ENCODE data around the gene BNIP1.

The BNIP1 gene, protein sequence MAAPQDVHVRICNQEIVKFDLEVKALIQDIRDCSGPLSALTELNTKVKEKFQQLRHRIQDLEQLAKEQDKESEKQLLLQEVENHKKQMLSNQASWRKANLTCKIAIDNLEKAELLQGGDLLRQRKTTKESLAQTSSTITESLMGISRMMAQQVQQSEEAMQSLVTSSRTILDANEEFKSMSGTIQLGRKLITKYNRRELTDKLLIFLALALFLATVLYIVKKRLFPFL

DNA sequence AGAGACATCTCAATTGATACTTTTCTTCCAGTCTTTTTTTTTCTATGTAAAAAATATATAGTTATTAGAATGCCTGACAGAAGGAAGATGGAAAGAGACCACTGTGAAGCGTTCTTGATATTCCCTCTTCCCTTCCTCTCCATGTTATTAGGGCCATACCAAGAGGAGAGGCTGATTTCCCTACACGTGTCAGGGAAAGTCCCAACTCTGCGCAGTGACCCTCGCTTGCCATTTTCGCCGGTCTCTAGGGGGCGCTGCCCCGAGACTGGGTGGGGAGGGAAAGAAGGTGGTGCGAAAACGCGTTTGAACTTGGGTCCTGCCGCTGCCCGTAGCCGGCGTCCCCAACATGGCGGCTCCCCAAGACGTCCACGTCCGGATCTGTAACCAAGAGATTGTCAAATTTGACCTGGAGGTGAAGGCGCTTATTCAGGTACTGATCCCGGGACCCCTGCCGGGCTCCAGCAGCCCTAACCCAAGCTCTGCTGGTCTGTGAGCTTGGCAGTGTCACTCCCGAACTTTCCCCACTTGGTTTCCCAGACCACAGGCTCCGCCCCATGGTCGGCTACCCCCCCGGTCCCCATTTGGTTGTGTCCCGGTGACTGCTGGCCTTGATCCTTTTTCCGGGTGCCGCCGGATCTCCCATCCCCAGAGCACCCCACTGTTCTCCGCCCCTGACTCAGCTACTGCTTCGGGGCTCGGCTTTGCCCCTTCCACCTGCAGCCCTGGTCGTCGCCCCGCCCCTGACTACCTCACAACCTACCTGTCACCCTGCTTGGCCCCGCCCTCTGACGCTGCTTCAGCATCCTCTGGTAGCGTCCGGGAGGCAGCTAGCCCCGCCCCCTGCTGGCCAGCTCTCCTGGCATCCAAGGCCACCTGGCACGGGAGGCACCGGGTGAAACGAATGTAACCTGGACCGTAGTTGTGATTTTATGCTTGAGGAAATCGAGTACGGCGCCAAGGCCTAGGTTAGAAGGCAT, at the start of gene BNIP1:
BNIP1 (plus strand) TSS at position 332 of the 977 bp plus-strand sequence; CDS start at position 347, 15 bp downstream.
- no peak for FAIRE-seq

DNA sequence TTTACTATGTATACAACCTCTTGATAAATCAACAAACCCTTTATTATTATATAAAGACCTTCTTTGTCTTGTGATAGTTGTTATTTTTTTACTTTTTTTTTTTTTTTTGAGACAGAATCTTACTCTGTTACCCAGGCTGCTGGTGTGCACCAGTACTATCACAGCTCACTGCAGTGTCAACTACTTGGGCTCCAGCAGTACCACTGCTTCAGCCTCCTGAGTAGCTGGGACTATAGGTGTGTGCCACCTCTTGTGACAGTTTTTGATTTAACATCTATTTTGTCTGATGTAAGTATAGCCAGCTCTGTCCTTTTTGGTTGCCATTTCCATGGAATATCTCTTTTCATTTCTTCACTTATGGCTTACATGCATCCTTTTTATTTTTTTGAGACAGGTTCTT, 45.5 kb upstream of the BNIP1 start:
- TF ChIP-seq, protein P1, sequence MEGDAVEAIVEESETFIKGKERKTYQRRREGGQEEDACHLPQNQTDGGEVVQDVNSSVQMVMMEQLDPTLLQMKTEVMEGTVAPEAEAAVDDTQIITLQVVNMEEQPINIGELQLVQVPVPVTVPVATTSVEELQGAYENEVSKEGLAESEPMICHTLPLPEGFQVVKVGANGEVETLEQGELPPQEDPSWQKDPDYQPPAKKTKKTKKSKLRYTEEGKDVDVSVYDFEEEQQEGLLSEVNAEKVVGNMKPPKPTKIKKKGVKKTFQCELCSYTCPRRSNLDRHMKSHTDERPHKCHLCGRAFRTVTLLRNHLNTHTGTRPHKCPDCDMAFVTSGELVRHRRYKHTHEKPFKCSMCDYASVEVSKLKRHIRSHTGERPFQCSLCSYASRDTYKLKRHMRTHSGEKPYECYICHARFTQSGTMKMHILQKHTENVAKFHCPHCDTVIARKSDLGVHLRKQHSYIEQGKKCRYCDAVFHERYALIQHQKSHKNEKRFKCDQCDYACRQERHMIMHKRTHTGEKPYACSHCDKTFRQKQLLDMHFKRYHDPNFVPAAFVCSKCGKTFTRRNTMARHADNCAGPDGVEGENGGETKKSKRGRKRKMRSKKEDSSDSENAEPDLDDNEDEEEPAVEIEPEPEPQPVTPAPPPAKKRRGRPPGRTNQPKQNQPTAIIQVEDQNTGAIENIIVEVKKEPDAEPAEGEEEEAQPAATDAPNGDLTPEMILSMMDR (IDR thresholded peaks at IDR 0.05; ENCODE audit: insufficient read depth, missing control alignments), result no peak
- DNase-seq (ENCODE audit: insufficient read length, low spot score) (no peak), FAIRE-seq (no peak)

More for the DNA sequence above, at the start of gene BNIP1:
- DNase-seq (ENCODE audit: insufficient read length, low spot score), result peak; percentile 76
- TF ChIP-seq, protein P1 (IDR thresholded peaks at IDR 0.05; ENCODE audit: insufficient read depth, missing control alignments), result peak; percentile 93

DNA sequence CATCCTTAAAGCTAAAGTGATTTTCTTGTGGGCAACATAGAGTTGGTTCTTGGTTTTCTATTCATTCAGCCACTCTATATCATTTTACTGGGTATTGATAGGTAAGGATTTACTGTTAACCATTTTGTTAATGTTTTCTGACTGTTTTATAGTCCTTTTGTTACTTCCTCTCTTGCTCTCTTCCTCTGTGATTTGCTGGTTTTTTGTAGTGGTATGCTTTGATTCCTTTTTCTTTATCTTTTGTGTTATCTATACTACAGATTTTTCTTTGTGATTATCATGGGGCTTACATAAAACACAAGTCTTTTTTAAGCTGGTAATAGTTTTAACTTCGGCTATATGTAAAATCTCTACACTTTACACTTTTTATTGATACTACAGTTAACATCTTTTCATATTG, 44.9 kb upstream of the BNIP1 start:
- DNase-seq (ENCODE audit: insufficient read length, low spot score), result no peak
- TF ChIP-seq, protein P1 (IDR thresholded peaks at IDR 0.05; ENCODE audit: insufficient read depth, missing control alignments), result no peak
- no peak for FAIRE-seq

DNA sequence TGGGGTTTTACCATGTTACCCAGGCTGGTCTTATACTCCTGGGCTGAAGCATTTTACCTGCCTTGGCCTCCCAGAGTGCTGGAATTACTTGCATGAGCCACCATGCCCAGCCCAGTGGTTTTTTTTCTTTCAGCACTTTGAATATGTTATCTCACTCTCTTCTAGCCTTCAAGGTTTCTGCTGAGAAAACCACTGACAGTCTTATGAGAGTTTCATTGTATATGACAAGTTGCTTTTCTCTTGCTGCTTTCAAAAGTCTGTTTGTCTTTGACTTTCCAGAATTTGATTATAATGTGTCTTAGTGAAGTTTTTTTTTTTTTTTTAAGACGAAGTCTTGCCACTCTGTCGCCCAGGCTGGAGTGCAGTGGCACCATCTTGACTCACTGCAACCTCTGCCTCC, 43.1 kb upstream of the BNIP1 start:
- TF ChIP-seq, protein P1 (IDR thresholded peaks at IDR 0.05; ENCODE audit: insufficient read depth, missing control alignments), result no peak
- FAIRE-seq, result no peak

DNA sequence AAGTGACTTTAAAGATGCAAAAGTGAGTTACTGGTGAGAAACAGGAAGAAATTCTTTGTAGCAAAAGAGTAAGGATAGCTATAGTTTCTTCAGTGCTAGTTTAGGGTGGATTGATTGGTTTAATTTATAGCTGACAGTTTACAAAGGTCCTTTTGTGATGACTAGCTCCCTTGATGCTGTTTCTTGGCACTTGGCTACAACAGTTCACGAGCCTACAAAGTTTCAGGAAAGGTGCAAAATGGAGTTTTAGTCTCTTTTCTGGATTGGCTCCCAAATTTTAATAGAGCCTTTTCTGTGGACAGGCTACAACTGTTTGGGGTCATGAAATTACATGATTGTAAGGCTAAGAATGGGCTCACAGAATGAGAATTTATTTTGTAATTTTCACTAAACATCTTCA, 40.9 kb upstream of the BNIP1 start:
- TF ChIP-seq, protein P1 (IDR thresholded peaks at IDR 0.05; ENCODE audit: insufficient read depth, missing control alignments), result no peak
- FAIRE-seq (no peak), DNase-seq (ENCODE audit: insufficient read length, low spot score) (no peak)

More for the DNA sequence above, 43.1 kb upstream of the BNIP1 start:
- DNase-seq (ENCODE audit: insufficient read length, low spot score), result no peak

DNA sequence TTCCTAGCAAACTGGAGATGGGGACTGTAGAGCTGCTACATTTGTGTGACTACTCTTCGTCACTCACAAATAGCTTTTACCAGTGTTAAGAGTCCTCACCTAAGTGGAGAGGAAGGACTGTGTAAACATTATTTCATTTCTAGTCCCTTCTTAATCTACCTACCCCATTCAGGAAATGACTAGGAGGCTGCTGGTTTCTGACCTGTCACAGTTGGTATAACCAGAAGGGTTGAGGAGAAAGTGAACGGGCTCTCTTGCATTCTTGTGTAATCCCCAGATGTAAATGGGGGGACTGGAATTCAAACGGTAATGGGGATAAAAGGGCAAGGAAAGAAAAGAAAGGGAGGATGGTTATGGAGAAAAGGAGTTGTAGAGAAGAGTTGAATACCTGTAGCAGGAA, 35.4 kb upstream of the BNIP1 start:
- TF ChIP-seq, protein P1 (IDR thresholded peaks at IDR 0.05; ENCODE audit: insufficient read depth, missing control alignments), result no peak
- DNase-seq (ENCODE audit: insufficient read length, low spot score) (no peak), FAIRE-seq (no peak)

All from D721Med (cell line).